Right lobe of liver (tissue), 4 donors: ENCODE results near the gene KRT10.

ENCODE experiments used
- POLR2A ChIP-seq: fragments of 450-650 bp; IDR thresholded peaks from one replicate; pipeline ENCODE4 v1.6.1; 2017; ENCODE audit warnings: antibody characterized with exemption, mild to moderate bottlenecking
- TF ChIP-seq, protein P1 (sequence below), 4 donors: fragments of 200-600 bp in 3 of 4; fragments of 450-650 bp in 1 of 4; IDR thresholded peaks; one replicate each; pipeline versions ENCODE4 v1.5.1 to v1.8.0; 2016 to 2022; ENCODE audit warnings: antibody characterized with exemption in 4 of 4, mild to moderate bottlenecking in 2 of 4
- donor health status: DM: no; HTN: no; CAD: no.
- donor health status: DM: no; HTN: no; CAD: no.
- donor health status: DM: no; HTN: yes; CAD: no.

DNA sequence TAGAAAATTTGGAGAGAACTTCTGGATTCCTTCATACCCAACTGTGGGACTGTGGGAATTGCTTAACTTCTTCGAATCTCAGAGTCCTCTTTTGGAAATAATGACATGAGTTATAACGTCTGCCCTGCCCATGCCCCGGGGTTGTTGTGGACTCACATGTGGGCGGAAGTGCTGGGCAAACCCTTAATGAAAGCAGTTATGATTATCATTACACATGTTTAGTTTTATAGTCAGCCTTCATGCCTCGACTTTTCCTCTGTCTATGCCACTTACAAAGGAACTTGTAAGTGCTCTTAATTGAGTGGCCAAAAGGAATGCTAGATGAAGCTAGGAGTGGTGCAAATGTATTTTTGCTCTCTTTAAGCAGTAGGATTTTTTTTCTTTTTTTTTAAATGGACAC, 44.0 kb downstream of the KRT10 start:
- TF ChIP-seq, protein P1, sequence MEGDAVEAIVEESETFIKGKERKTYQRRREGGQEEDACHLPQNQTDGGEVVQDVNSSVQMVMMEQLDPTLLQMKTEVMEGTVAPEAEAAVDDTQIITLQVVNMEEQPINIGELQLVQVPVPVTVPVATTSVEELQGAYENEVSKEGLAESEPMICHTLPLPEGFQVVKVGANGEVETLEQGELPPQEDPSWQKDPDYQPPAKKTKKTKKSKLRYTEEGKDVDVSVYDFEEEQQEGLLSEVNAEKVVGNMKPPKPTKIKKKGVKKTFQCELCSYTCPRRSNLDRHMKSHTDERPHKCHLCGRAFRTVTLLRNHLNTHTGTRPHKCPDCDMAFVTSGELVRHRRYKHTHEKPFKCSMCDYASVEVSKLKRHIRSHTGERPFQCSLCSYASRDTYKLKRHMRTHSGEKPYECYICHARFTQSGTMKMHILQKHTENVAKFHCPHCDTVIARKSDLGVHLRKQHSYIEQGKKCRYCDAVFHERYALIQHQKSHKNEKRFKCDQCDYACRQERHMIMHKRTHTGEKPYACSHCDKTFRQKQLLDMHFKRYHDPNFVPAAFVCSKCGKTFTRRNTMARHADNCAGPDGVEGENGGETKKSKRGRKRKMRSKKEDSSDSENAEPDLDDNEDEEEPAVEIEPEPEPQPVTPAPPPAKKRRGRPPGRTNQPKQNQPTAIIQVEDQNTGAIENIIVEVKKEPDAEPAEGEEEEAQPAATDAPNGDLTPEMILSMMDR (IDR thresholded peaks at IDR 0.05), result no peak
- TF ChIP-seq POLR2A, result no peak
